ENCODE data around the gene HMCN2.

The HMCN2 gene

DNA sequence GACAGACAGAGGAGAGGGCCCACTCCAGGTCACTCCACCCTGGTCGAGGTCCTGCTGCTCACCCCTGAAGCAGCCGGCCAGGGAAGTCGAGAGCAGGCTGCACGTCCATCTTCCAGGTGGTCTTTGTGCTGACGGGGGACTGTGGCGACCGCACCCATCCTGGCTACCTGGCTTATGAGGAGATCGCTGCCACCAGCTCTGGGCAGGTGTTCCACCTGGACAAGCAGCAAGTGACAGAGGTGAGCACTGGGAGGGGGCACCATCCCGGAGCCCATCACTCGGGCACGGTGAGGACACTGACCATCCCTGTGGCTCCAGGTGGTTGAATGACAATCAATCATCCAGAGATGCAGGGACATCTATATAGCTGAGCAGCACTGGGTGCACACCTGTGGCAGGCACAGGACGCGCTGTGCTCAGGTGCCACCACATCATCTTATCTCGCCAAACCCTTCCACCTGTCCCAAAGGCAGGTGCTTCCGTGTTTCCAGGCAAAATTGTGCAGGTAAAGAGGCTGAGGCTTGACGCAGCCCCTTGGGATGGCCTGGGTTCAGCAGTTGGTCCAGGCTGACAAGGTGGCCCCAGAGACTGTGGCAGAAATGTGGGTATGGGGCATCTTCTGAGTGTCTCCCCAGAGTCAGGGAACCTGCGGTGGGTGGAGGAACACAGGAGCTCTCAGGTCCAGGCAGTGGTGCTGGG lies 20.7 kb downstream of the HMCN2 start:
- Histone ChIP-seq H3K4me1 (ENCODE audit: insufficient read depth, low read length) (peaks cover 4% of the 10 kb centered on the region), H3K36me3 (ENCODE audit: insufficient read depth, low read length) (no peaks in the 10 kb centered on the region), H3K9me3 (ENCODE audit: control insufficient read depth, insufficient read depth, low read length) (no peaks in the 10 kb centered on the region), H3K9ac (ENCODE audit: low read depth, low read length) (no peak overlapping the region)

DNA sequence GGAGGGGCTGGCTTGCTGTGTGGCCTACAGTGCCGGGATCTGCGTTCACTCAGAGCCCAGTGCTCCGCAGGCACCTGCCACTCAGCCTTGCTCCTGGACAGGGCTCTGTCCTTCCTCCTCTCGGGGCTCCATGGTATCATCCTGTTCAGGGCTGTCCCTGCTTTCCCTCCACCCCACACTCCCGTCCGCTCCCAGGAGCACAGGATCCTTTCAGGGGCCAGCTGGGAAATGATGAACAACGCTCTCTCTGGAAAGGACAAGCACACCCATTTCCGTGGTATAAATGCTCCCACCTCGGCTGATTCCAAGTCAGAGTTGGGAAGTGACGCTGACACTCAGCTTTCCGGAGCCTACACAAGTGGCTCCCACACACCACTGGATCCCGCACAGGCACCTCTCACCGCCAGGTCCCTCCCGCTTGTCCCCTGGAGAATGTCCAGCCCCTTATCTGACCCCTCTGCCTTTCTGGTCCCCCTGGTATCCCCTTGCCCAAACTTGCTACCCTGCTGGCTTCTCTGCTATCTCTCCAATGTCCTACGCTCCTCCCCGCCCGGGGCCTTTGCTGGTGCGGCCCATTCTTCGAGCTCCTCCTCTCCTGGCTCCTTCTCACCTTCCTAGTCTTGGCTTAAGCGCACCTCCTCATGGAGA lies 21.3 kb downstream of the HMCN2 start:
- Histone ChIP-seq H3K4me1 (ENCODE audit: insufficient read depth, low read length) (peaks cover 4% of the 10 kb centered on the region), H3K36me3 (ENCODE audit: insufficient read depth, low read length) (no peaks in the 10 kb centered on the region), H3K9me3 (ENCODE audit: control insufficient read depth, insufficient read depth, low read length) (no peaks in the 10 kb centered on the region), H3K9ac (ENCODE audit: low read depth, low read length) (no peak overlapping the region)

DNA sequence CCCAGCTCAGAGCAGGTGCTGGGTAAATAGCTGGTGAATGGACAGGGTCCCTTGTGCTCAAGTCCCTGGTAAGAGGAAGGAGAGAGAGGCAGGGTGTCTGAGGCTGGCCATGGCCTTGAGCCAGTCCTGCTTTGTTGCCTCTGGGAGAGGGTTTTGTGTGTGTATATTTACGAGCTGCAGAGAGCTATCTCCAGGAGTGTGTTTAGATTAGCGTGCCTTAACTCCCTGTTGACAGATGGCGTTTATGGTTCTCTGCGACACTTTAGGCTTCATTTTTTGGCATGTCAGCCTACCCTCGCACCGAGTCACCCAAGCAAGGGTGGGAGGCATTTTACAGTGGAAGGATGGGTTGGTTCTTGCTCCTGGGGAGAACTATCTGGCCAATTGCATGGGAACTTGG lies 22.2 kb downstream of the HMCN2 start:
- no peaks in the 10 kb centered on the region for H3K9me3 ChIP-seq (ENCODE audit: control insufficient read depth, insufficient read depth, low read length)
- H3K36me3 ChIP-seq (ENCODE audit: insufficient read depth, low read length), result no peaks in the 10 kb centered on the region
- no peak overlapping the region for H3K9ac ChIP-seq (ENCODE audit: low read depth, low read length)
- H3K4me1 ChIP-seq (ENCODE audit: insufficient read depth, low read length), result peaks cover 4% of the 10 kb centered on the region

- no peaks in the 10 kb centered on the region for H3K9me3 ChIP-seq (ENCODE audit: control insufficient read depth, insufficient read depth, low read length)
- H3K36me3 ChIP-seq (ENCODE audit: insufficient read depth, low read length), result no peaks in the 10 kb centered on the region
- H3K4me1 ChIP-seq (ENCODE audit: insufficient read depth, low read length), result peaks cover 4% of the 10 kb centered on the region
- H3K9ac ChIP-seq (ENCODE audit: low read depth, low read length), result no peak overlapping the region
Observed at GRCh38 chr9:130288393-130288792, 22.8 kb downstream of the HMCN2 start.

GRCh38 chr9:130288926-130289690 lies 23.5 kb downstream of the HMCN2 start:
- peaks cover 4% of the 10 kb centered on the region for H3K4me1 ChIP-seq (ENCODE audit: insufficient read depth, low read length)
- no peaks in the 10 kb centered on the region for H3K36me3 ChIP-seq (ENCODE audit: insufficient read depth, low read length)
- no peaks in the 10 kb centered on the region for H3K9me3 ChIP-seq (ENCODE audit: control insufficient read depth, insufficient read depth, low read length)
- no peak overlapping the region for H3K9ac ChIP-seq (ENCODE audit: low read depth, low read length)

GRCh38 chr9:130289711-130290241 lies 24.2 kb downstream of the HMCN2 start:
- Histone ChIP-seq H3K9me3 (ENCODE audit: control insufficient read depth, insufficient read depth, low read length) (no peaks in the 10 kb centered on the region), H3K9ac (ENCODE audit: low read depth, low read length) (no peak overlapping the region), H3K36me3 (ENCODE audit: insufficient read depth, low read length) (no peaks in the 10 kb centered on the region), H3K4me1 (ENCODE audit: insufficient read depth, low read length) (peaks cover 4% of the 10 kb centered on the region)

DNA sequence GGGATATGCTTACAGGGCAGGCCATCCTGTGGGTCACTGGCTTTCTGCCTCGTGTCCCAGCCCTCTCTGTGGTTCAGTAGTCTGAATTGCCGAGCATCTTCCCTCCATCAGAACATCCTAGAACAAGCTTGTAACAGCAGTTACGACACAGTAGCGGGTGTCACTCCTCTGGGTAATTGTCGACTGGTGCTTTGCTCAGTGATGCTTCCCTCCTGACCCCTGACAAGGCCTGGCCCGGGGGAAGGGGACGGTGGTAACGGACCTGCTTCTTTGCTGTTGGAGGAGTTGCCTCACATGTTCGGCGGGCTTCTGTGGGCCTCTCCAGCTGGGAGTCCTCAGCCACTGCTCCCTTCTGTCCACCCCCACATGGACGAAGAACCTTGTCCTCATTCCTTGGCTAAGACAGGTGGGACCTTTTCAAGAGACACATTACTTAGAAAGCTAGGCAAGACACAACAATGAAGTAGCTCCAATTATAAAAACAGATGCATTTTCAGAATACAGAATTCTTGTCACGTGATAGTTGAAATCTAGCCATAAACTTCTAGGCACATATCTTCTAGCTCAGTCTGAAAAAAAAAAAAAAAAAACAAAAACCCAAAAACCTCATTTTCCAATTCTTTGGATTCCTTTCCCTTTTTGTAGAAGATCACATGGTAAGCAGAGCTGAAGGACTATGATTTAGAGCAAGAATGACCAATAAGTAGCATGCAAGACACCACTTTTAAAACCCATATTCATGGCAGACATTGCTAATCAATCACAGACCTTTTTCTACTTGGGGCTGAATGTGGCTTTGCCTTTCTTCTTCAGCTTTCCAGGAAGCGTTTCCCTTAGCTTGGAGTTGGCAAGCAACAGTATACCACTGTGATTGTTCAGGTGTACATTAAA lies 25.0 kb downstream of the HMCN2 start:
- no peak overlapping the region for H3K9ac ChIP-seq (ENCODE audit: low read depth, low read length)
- H3K4me1 ChIP-seq (ENCODE audit: insufficient read depth, low read length), result peaks cover 4% of the 10 kb centered on the region
- no peaks in the 10 kb centered on the region for H3K36me3 ChIP-seq (ENCODE audit: insufficient read depth, low read length)
- H3K9me3 ChIP-seq (ENCODE audit: control insufficient read depth, insufficient read depth, low read length), result no peaks in the 10 kb centered on the region

GRCh38 chr9:130291474-130291873 lies 25.9 kb downstream of the HMCN2 start:
- peaks cover 4% of the 10 kb centered on the region for H3K4me1 ChIP-seq (ENCODE audit: insufficient read depth, low read length)
- no peak overlapping the region for H3K9ac ChIP-seq (ENCODE audit: low read depth, low read length)
- no peaks in the 10 kb centered on the region for H3K9me3 ChIP-seq (ENCODE audit: control insufficient read depth, insufficient read depth, low read length)
- no peaks in the 10 kb centered on the region for H3K36me3 ChIP-seq (ENCODE audit: insufficient read depth, low read length)

DNA sequence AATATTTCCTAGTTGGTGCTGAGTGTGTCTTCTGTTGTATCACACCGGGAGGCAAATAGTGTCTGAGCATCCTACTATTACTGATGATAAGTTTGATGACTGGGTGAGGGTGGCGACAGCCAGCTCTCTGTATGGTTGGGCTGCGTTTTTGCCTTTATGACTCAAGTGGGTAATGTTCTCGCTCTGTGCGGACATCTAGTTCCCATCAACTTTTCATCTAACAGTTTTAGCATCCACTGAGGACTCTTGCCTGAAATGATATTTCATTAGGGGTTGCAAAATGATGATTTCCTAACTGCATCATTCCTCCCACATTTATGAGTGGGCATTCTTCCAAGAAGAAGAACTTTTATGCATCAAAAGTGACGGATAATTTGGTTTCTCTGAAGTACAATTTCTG lies 26.5 kb downstream of the HMCN2 start:
- H3K9me3 ChIP-seq (ENCODE audit: control insufficient read depth, insufficient read depth, low read length), result no peaks in the 10 kb centered on the region
- no peak overlapping the region for H3K9ac ChIP-seq (ENCODE audit: low read depth, low read length)
- H3K36me3 ChIP-seq (ENCODE audit: insufficient read depth, low read length), result no peaks in the 10 kb centered on the region
- peaks cover 4% of the 10 kb centered on the region for H3K4me1 ChIP-seq (ENCODE audit: insufficient read depth, low read length)

DNA sequence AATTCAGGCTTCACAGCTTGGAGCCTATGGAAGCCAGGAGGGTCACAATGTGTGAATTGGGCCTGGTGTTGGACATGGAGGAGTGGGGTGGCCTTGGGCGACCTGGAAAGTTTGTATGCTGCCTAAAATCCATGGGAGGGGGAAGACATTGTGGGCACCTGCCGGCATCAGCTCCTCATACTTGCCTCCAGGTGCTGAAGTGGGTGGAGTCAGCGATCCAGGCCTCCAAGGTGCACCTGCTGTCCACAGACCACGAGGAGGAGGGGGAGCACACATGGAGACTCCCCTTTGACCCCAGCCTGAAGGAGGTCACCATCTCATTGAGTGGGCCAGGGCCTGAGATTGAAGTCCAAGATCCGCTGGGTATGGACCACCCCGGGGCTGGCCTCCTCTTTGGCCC lies 29.1 kb downstream of the HMCN2 start:
- no peaks in the 10 kb centered on the region for H3K36me3 ChIP-seq (ENCODE audit: insufficient read depth, low read length)
- no peaks in the 10 kb centered on the region for H3K4me1 ChIP-seq (ENCODE audit: insufficient read depth, low read length)
- H3K9me3 ChIP-seq (ENCODE audit: control insufficient read depth, insufficient read depth, low read length), result no peaks in the 10 kb centered on the region
- H3K9ac ChIP-seq (ENCODE audit: low read depth, low read length), result no peak overlapping the region

DNA sequence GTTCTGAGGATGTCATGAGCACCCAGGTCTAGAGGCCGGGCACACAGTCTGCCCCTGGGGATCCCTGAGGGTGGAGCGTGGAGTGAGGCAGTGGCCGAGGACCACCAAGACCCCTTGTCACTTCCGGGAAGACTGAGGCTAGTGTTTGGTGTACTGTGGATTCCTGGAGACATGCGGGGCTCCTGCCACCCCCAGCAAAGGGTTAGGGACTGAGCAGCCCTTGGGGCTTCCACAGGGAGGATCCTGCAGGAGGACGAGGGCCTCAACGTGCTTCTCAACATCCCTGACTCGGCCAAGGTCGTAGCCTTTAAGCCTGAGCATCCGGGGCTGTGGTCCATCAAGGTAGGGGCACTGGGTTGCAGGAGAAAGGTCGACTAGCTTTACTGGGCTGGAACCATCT lies 29.9 kb downstream of the HMCN2 start:
- no peak overlapping the region for H3K9ac ChIP-seq (ENCODE audit: low read depth, low read length)
- no peaks in the 10 kb centered on the region for H3K36me3 ChIP-seq (ENCODE audit: insufficient read depth, low read length)
- no peaks in the 10 kb centered on the region for H3K9me3 ChIP-seq (ENCODE audit: control insufficient read depth, insufficient read depth, low read length)
- no peaks in the 10 kb centered on the region for H3K4me1 ChIP-seq (ENCODE audit: insufficient read depth, low read length)

DNA sequence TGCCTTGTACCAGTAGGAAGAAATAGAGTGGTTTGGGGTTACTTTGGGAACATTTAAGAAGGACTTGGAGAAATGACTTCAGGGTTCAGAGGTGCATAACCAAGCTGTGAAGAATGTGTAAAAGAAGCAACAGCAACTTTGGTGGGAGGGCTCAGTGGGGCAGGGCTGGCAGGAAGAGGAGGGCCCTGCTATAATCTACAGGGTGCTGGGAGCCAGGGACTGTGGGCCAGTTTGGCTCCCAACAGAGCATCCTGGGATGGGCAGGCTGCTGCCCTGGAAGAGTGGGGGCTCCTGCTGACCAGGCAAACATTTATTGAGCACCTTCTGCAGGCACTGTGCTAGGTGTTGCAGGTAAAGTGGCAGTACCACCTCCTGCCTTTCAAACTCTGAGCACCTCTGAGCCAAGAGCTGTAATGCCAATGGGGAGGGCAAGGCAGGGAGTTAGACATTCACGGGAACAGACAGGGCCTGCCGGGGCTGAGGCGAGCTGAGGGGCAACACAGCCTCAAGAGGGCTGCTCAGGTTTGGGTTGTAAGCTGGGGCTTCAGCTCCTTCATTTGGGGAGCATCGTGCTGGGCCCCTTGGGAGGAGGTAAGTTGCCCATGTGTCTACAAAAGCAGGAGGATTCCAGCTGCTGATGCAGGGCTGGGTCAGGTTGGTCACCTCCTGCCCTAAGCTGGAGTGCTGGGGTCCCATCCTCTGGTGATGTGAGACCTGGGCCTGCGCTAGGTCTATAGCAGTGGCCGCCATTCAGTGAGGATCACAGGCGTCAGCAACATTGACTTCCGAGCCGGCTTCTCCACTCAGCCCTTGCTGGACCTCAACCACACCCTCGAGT lies 30.6 kb downstream of the HMCN2 start:
- no peaks in the 10 kb centered on the region for H3K36me3 ChIP-seq (ENCODE audit: insufficient read depth, low read length)
- no peaks in the 10 kb centered on the region for H3K4me1 ChIP-seq (ENCODE audit: insufficient read depth, low read length)
- no peak overlapping the region for H3K9ac ChIP-seq (ENCODE audit: low read depth, low read length)
- H3K9me3 ChIP-seq (ENCODE audit: control insufficient read depth, insufficient read depth, low read length), result no peaks in the 10 kb centered on the region

- Histone ChIP-seq H3K9ac (ENCODE audit: low read depth, low read length) (no peak overlapping the region), H3K36me3 (ENCODE audit: insufficient read depth, low read length) (no peaks in the 10 kb centered on the region), H3K4me1 (ENCODE audit: insufficient read depth, low read length) (no peaks in the 10 kb centered on the region), H3K9me3 (ENCODE audit: control insufficient read depth, insufficient read depth, low read length) (no peaks in the 10 kb centered on the region)
Observed at GRCh38 chr9:130296783-130297055, 31.2 kb downstream of the HMCN2 start.

All from ES-I3 (cell line).